CD4-positive, alpha-beta T cell treated with Interleukin-17A for 1 hour (primary cell): ENCODE results near the gene AKR1C2.
"Not testable (repeated sequence)": the region's sequence is repeated elsewhere in the genome, so short reads cannot be mapped to it uniquely, and the experiment has no call there.

Source experiments
- DNase-seq: peaks from one replicate; pipeline ENCODE4 v3.0.0-alpha.2; 2020

The AKR1C2 gene

GRCh38 chr10:4984971-4985594 is 18.6 kb downstream of the AKR1C2 start:
- DNase-seq: no peak

DNA sequence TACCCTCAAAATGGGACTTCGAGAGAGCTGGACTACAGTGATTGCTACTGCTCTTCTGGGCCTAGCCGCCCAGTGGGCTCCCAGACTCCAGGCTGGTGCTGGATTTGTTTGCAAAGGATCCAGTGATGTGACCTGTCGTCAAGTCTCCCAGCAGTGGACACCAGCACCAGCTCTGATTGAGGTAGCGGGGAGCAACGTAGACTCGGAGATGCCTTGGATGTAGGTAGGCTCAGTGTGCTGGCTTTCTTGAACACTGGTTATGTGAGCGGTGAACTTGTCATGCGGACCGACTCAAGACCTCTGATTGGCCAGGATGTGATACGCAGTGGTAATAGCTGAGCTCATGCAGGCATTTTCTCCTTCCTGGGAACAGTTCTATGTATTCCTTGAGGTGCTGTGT is 19.4 kb downstream of the AKR1C2 start:
- no peak for DNase-seq

DNA sequence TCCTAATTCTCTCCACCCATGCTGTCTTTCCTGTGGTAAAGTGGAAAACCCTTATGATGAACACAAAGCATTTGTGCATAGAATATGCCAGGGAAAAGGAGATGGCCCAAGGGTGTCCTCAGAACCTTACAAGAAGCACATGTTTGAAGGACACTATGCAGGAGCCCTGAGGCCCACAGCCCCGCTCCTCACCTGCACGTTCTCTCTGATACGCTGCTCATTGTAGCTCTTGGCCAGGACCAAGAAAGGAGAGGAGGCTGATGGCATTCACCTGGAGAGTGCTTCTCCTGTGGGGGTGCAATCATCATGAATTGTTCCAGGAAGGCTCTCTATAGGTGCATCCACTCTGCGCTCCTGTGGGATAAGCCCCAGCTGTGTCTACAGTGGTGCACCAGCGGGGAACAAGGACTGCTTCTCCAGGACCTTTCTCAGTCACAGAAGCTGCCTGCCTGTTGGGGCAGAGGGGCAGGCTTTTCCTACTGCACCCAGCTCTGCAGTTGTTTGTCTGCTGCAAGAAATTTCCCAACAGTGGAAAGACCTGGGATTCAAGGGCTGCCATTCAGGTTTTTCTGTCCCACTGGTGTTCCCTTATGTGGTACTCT is 19.9 kb downstream of the AKR1C2 start:
- no peak for DNase-seq

DNA sequence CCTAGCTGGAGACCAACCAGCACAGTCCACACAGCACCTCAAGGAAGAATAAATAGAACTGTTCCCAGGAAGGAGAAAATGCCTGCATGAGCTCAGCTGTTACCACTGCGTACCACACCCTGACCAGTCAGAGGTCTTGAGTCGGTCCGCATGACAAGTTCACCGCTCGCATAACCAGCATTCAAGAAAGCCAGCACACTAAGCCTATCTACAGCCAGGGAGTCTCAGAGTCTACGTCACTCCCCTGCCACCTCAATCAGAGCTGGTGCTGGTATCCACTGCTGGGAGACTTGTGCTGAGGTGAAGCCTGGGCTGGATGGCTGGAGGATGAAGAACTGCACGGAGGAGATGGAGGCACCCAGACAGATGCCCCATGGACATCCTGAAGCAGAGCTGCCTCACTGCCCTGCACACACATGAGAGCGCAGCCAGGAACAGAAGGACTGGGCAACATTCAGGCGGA is 20.9 kb downstream of the AKR1C2 start:
- DNase-seq: no peak

DNA sequence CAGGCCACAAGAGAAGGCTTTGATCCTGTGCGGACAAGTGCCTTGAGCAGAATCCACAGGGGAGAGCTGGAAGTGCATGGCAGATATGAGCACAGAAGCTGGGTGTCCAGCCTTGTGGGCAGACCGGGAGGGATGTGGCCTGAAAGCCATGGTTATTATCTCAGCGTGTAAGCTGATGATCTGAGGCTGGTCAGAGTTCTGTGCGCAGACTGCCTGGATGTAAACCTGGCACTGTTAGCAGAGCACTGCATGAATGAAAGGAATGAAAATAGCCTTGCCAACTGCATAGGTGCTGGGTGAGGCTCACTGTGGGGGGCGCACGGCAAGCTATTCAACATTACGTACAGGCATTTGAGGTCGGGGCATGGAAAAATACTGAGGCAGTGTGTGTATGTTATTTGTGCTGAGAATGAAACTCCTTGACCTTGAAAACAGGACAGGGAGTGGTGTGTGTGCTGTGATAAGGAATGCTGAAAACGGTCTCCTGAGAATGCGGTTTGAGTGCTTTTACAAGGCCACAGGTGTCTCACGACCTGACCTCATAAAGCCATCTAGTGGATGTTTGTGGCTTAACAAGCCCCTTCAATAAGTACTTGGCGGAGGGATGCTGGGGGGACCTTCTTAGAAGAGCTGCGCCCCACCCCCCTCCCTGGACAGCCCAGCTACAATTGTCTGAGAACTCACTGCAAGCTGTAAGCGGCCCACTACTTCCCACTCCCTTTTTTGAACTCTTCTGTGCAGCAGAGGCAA is 21.8 kb downstream of the AKR1C2 start:
- DNase-seq: peak; percentile 3

GRCh38 chr10:4980793-4981192 is 22.9 kb downstream of the AKR1C2 start:
- DNase-seq: no peak

- no peak for DNase-seq
These were observed 24.8 kb downstream of the AKR1C2 start for GRCh38 chr10:4978870-4979269.

GRCh38 chr10:4977025-4977424 is 26.6 kb downstream of the AKR1C2 start:
- no peak for DNase-seq

DNA sequence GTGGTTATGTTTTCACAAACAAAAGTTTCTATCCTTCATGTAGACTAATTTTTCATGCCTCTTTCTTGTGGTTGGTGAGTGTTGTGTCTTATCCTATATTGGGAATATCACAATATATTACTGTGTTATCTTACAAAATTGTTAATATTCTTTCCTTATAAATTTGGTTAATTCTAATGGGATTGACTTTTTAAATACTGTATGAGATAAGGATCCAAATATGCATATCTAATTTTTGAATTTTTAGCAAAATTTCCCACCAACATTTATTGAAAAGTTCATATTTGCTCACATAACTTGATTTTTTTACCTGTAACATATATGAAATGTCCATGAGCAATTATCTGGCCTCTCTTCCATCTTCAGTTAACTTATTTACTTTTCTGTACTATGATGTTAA is 29.3 kb downstream of the AKR1C2 start:
- not testable (repeated sequence) for DNase-seq

GRCh38 chr10:4973294-4973693 is 30.4 kb downstream of the AKR1C2 start:
- not testable (repeated sequence) for DNase-seq

DNA sequence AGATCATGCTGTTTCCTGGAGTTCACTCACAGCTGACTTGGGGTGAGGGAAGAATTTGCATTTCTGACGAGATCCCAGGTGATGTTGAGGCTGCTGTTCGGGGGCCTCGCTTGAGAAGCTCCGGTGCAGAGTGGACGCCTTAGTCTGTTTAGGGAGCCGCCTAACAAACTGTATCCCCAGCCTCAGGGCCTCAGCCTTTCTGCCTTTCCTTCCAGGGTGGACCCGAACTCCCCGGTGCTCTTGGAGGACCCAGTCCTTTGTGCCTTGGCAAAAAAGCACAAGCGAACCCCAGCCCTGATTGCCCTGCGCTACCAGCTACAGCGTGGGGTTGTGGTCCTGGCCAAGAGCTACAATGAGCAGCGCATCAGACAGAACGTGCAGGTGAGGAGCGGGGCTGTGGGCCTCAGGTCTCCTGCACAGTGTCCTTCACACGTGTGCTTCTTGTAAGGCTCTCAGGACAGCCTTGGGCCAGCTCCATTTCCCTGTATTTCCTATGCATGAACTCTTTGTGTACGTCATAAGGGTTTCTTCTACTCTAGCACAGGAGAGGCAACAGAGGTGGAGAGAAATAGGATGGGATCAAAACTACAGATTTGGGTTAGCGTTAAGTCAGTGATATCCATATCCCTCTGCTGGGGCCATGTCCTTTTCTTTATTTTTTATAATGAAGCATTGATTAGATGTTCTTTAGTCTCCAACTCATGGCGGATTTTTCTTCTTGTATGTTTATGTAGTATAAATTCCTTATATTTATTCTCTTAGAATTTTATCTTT is 31.1 kb downstream of the AKR1C2 start:
- DNase-seq: not testable (repeated sequence)

DNA sequence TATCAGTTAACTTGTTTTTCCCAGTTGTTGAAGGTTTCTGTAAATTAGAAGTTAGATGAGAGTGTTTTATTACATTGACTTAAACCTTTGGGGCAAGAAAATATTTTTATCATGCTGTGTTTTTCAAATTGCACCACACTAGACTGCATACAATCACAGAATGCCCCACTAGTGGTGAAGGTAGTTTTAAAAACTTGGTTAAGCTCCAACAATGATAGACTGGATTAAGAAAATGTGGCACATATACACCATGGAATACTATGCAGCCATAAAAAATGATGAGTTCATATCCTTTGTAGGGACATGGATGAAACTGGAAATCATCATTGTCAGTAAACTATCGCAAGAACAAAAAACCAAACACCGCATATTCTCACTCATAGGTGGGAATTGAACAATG is 33.3 kb downstream of the AKR1C2 start:
- DNase-seq: not testable (repeated sequence)

DNA sequence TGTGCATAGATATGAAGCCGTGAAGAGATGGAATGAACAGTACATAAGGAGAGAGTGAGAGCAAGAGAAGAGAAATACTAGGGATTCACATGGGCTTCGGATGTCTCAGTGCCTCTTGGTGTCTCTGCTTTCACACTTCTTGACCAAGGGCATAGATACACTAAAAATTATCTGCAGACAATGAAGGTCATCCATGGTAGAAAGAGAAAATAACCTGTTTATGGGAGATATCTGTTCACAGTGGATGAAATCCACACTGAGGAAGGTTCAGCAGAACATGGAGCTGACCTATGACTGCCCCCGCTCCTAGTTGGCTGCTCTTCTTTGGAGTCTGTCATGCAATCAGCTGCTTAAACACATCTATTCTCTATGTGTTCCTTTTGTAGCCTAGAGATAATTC is 34.4 kb downstream of the AKR1C2 start:
- DNase-seq: not testable (repeated sequence)

GRCh38 chr10:4967189-4967588 is 36.5 kb downstream of the AKR1C2 start:
- DNase-seq: not testable (repeated sequence)

DNA sequence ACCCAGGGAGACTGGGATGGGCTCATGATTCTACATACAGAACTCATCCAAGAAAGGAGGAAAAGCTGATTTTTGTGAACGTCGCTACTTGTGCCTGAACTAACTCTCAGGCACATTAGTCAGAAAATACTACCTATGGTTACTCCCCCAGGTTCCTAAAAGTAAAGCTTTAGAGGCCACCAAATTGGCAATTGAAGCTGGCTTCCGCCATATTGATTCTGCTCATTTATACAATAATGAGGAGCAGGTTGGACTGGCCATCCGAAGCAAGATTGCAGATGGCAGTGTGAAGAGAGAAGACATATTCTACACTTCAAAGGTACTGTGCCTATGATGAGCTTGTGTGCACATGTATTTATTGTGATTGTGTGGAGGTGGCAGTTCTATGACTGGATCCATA is 37.9 kb downstream of the AKR1C2 start:
- not testable (repeated sequence) for DNase-seq

- DNase-seq: not testable (repeated sequence)
These were observed 39.9 kb downstream of the AKR1C2 start for GRCh38 chr10:4963815-4964154.

- not testable (repeated sequence) for DNase-seq
These were observed 40.5 kb downstream of the AKR1C2 start, which contains the start of gene AKR1C1 for GRCh38 chr10:4962876-4963814. Gene AKR1C1 (plus strand): TSS chr10:4963415. CDS start chr10:4963445, 30 bp downstream.

- not testable (repeated sequence) for DNase-seq
These were observed 41.3 kb downstream of the AKR1C2 start for GRCh38 chr10:4962308-4962707.

DNA sequence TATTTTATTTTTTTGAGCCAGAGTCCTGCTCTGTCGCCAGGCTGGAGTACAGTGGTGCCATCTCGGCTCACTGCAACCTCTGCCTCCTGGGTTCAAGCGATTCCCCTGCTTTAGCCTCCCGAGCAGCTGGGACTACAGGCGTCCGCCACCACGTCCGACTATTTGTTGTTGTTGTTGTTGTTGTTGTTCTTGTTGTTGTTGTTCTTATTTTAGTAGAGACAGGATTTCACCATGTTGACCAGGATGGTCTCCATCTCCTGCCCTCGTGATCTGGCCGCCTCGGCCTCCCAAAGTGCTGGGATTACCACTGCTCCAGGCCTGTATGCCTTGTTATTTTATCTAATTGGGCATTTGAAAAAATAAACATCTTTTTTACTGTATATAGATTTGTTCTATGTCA is 42.1 kb downstream of the AKR1C2 start:
- DNase-seq: not testable (repeated sequence)

DNA sequence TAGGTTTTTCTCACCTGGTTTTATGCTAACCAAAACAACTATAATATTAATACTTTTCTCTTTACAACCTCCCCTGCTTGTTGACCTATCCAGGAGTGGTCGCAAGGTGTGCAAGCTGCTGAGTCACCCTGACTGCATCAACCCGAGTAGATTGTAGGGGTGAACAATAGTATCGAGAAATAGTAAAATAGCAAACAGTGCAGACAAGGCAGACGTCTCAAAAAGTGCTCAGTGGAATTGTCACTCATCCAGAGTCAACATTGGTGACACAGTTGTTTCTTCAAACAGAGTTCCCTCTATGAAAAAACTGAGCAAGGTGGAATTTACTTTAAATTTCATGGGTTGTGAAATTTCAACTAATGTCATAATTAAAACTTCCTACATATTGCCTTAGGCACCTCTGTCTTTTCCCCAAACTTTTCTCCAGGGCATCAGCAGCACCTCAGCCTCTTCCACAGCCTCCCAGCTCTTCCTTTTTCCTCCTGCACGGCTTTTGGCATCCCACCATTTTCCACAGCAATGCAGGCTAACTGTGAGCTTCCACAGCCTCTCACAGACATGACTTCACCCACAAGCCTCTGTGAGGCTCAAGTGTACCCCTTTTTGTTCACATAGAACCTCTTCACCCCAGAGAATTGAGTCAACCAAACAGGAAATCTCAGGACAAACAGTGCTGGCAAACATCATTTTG is 46.6 kb downstream of the AKR1C2 start:
- DNase-seq: not testable (repeated sequence)

DNA sequence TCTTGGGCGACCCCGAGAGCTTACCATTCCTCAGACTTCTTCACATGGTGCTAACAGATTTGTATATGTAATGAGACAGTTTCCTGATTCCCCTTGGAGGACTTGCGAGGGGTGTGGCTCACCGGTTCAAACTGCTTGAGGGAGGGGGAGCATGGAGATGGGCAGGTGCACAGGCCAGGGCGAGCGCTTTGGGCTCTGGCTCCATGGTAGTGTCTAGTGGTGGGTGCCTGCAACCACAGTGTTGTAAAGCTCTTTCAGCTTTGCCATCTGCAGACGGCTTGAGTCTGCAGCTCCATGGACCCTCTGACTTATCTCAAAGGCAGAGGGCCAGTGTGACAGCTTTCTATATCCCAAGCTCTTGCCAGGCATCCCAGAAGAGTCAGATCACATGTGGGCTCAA is 47.6 kb downstream of the AKR1C2 start:
- DNase-seq: not testable (repeated sequence)
